Amygdala (tissue), 56 donors: ENCODE results near the gene COL5A1.
"Not testable (repeated sequence)": the region's sequence is repeated elsewhere in the genome, so short reads cannot be mapped to it uniquely, and the experiment has no call there.

ENCODE experiments used
- DNase-seq, 56 donors: peaks; one replicate each; lab custom pipeline; 2025; lab: John Stamatoyannopoulos, UW

COL5A1 gene

GRCh38 chr9:134670851-134671281, 29.3 kb downstream of the COL5A1 start:
- no peak for DNase-seq

- DNase-seq = no peak
Measured at GRCh38 chr9:134671341-134672113, 29.9 kb downstream of the COL5A1 start.

- DNase-seq = no peak
Measured at GRCh38 chr9:134676361-134676760, 34.8 kb downstream of the COL5A1 start.

GRCh38 chr9:134676886-134677285, 35.3 kb downstream of the COL5A1 start:
- no peak for DNase-seq

GRCh38 chr9:134677743-134678142, 36.1 kb downstream of the COL5A1 start:
- DNase-seq = no peak

- no peak for DNase-seq
Measured at GRCh38 chr9:134678206-134678605, 36.6 kb downstream of the COL5A1 start.

- DNase-seq = no peak
Measured at GRCh38 chr9:134678666-134679443, 37.3 kb downstream of the COL5A1 start.

- DNase-seq = no peak
Measured at GRCh38 chr9:134679616-134680392, 38.2 kb downstream of the COL5A1 start.

GRCh38 chr9:134680393-134681060, 38.9 kb downstream of the COL5A1 start:
- no peak for DNase-seq

GRCh38 chr9:134681061-134681661, 39.6 kb downstream of the COL5A1 start:
- no peak for DNase-seq

- no peak for DNase-seq
Measured at GRCh38 chr9:134682026-134682425, 40.4 kb downstream of the COL5A1 start.

- no peak for DNase-seq
Measured at GRCh38 chr9:134682651-134683364, 41.2 kb downstream of the COL5A1 start.

- DNase-seq = no peak
Measured at GRCh38 chr9:134683714-134684374, 42.2 kb downstream of the COL5A1 start.

- no peak for DNase-seq
Measured at GRCh38 chr9:134684375-134684723, 42.7 kb downstream of the COL5A1 start.

GRCh38 chr9:134684941-134685340, 43.3 kb downstream of the COL5A1 start:
- DNase-seq = not testable (repeated sequence)

- DNase-seq = no peak
Measured at GRCh38 chr9:134685784-134686183, 44.2 kb downstream of the COL5A1 start.

GRCh38 chr9:134686896-134687295, 45.3 kb downstream of the COL5A1 start:
- DNase-seq = no peak

- DNase-seq = no peak
Measured at GRCh38 chr9:134687556-134687955, 46.0 kb downstream of the COL5A1 start.

GRCh38 chr9:134688231-134688630, 46.6 kb downstream of the COL5A1 start:
- DNase-seq = no peak
